NCI-H146 treated with DMSO at 0.1 percent for 48 hours (cell line): ENCODE results near the gene MESP1.

ENCODE experiments used
- DNase-seq: peaks from one replicate; lab custom pipeline; 2025; ENCODE audit not compliant: unreplicated experiment; lab: John Stamatoyannopoulos, UW

MESP1 gene

DNA sequence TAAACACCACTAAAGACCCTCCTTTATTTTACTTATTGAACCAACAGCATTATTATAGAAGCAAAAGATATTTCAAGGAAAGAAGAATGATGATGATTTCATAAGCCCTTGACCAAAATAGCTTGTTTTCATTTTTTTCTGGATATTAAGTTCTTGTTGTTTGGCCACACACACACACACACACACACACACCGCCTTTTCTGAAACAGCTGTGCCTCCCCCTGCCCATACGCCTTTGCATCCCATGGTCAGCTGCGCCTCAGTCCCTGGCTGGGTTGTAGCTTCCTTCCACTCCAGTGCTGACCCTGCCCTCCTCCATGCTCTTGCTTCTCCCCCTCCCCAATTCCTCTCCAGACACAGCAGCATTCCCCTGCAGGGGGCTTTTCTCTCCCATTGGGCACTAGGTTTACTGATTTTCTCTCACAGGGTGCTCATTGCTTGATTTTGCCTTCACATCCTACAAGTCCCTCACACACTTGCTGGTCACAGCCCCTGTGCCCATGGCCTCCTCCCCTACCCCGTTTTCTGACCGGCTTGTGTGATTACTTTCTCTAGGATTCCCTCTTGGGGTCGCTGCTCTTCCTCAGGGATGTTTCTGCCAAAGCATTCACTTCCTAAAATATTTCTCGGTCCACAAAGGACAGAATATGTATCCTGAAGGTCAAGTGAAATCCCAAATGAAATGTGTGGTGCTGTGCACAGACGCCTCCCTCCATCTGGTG lies 18.4 kb downstream of the MESP1 start:
- DNase-seq: no peak

DNA sequence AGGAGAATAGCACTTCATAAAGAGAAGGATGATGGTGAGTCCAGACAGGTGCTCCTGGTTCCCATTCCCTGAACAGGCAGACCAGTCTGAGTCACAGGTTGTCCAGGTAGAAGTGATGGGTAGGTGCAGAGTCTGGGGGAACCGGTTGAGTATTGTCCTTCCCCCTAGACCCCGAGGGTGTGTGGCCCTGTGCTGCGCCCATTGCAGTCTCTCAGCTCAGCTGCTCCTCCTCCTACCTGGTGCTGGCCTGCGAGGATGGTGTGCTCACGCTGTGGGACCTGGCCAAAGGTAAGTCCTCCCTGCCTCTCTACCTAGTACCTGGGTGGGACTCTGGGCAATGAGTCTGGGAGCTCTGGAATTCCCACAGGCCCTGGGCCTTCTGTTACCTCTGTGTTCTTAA lies 19.8 kb downstream of the MESP1 start:
- DNase-seq: no peak

DNA sequence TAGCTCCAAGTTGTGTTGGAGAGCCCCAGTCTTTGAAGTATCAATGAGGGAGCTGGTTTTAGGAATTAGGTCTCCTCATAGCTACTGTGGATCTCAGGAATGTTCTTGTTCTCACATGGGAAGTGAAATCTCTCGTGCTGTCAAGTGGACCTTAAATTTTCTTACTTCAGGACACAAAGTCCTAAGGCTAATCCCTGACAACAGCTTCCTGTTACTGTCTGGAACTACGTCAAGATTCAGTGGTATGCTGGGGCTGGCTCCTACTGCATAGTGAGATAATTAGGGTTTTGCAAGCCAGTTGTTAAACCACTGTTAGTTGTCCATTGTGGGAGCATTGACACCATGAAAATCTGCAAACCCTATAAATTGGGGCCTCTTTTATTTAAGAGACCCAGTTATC lies 22.8 kb downstream of the MESP1 start:
- no peak for DNase-seq

DNA sequence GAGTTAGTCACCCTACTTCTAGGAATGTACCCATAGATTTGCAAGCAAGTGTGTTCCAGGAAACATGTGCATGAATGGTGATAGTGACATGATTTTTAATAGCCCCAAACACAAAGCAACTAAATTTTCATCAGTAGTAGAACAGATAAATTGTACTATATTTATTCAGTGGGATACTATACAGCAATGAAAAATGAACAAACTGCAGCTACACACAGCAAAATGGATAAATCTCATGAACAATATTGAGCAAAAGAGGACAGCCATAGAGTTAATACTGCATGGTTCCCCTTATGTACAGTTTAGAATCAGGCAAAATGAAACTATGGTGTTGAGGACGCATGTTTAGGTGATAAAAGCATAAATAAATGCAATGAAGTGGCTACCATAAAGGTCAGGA lies 26.0 kb downstream of the MESP1 start:
- no peak for DNase-seq

DNA sequence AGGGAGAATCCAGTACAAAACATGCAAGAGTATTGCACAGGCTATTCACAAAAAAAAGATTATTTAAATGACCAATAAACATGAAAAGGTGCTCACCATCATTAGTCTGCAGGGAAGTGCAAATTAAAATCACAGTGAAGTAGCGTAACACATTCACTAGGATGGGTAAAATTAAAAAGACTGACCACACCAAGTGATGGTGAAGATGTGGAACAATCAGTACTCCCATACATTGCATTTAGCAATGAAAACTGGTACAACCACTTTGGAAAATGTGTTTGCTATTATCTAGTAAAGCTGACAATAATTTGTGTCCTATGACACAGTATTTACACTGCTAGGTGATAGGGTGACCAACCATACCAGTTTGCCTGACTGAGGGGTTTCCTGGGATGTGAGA lies 26.4 kb downstream of the MESP1 start:
- no peak for DNase-seq

DNA sequence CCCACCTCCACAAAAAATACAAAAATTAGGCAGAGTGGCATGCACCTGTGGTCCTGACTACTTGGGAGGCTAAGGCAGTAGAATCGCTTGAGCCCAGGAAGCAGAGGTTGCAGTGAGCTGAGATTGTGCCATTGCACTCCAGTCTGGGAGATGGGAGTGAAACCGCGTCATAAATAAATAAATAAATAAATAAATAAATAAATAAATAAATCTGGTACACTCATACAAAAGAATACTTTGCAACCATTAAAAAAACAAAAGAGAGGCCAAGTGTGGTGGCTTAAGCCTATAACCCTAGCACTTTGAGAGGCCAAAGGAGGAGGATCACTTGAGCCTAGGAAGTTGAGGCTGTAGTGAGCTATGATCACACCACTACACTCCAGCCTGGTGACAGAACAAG lies 28.0 kb downstream of the MESP1 start:
- DNase-seq: no peak

DNA sequence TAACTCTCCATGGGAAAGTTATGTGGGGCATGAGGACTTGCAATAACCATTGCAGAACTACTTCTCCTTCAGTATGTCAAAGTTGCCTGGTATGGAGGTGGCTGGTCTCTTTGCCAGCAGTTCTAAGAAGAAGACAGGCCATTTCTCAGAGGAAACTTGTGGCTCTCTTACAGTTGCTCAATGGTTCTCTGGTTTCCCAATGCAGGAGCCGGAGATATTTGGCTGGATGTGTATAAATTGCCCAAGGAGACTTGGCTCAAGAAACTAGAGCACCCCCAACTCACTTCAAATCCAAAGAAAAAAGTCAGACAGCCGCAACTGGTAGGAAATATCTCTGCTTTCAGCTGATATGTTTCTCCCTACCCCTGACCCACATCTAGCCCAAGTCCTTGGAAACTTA lies 36.3 kb downstream of the MESP1 start:
- no peak for DNase-seq

DNA sequence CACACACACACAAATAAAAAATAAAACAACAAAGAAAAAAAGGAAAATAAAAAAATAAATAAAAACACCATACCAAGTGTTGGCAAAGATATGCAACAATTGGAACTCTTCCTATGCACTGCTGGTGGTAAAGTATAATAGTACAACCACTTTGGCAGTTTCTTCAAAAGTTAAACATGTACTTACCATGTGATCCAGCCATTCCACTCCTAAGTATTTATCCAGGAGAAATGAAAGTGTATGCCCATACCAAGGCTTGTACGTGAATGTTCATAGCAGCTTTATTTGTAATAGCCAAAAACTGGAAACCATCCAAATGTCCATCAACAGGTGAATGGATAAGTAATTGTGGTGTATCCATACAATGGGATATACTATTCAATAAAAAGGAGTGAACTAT lies 43.5 kb downstream of the MESP1 start:
- no peak for DNase-seq

DNA sequence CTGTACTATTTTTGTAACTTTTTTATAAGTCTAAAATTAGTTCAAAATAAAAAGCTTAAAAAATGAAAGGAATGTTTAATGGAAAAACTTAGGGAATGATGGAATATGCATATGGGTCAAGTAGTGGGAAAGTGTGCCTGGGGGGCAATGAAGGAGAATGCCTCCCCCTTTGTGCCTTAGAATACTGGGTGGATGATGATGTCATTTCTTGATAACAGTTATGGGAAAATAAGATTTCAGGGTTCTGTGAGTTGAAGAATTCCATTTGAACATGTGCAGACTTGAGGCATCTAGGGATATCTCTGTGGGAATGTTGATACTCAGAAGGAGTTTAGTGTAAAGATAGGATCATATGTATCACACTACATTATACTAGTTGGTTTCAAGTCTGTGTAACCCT lies 46.6 kb downstream of the MESP1 start:
- no peak for DNase-seq
